NOMO-1 (cell line): ENCODE results near the gene RIC8A.
A peak's percentile ranks its signal among the peaks of the same experiment; 100 is the strongest.
"Not testable (repeated sequence)": the region's sequence is repeated elsewhere in the genome, so short reads cannot be mapped to it uniquely, and the experiment has no call there.

ENCODE experiments used
- DNase-seq, 2 experiments: peaks; one replicate each; lab custom pipeline; 2025; ENCODE audit not compliant: unreplicated experiment in 2 of 2; lab: John Stamatoyannopoulos, UW

RIC8A gene

DNA sequence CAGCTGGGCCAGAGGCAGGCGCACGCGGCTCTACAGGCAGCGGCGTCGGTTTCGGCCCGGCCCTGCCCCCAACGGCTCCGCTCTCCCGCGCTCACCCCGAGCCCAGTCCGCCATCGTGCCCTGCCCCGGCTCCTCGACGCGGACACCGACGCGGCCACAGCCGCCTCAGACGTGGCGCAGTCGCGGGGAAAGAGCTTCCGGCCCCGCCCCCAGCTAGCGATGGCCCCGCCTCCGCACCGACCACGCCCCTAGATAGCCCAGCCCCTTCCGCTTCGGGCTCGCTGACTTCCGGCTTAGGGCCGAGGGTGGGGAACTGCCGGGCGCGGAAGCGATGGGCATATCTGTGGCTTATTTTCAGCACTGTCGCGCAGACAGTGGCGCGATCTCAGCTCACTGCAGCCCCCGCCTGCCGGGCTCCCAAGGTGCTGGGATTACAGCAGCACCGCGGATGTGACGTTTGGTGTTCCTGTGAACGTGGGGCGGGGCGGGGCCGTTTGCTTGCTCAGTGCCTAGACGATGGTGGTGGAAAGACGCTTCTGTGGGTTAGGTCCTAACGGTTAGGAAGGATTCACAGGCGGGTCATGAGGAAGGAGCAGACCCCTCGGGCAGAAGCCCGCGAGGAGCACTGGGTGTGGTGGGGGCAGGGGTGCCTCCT lies at the start of gene RIC8A, which contains the start of gene BET1L:
RIC8A (plus strand) TSS at position 501 of the 655 bp plus-strand sequence. CDS start 1,147 bp downstream, outside the sequence.
BET1L (minus strand) TSS at position 192 of the 655 bp plus-strand sequence; CDS start at position 114, 78 bp downstream.
- DNase-seq = peak; percentile 97 to 98

GRCh38 chr11:180242-180641 lies 27.3 kb upstream of the RIC8A start:
- not testable (repeated sequence) for DNase-seq

GRCh38 chr11:189200-189783 lies 18.2 kb upstream of the RIC8A start:
- not testable (repeated sequence) for DNase-seq

- not testable (repeated sequence) for DNase-seq
Measured at GRCh38 chr11:189843-190311, 17.6 kb upstream of the RIC8A start.

- DNase-seq = not testable (repeated sequence)
Measured at GRCh38 chr11:190546-190945, 17.0 kb upstream of the RIC8A start.

- not testable (repeated sequence) for DNase-seq
Measured at GRCh38 chr11:191490-192478, 15.7 kb upstream of the RIC8A start.

GRCh38 chr11:192674-193128 lies 14.8 kb upstream of the RIC8A start, which contains the start of gene SCGB1C1:
SCGB1C1 (plus strand) TSS chr11:193078; CDS start chr11:193100, 22 bp downstream.
- not testable (repeated sequence) for DNase-seq

- DNase-seq = not testable (repeated sequence)
Measured at GRCh38 chr11:193481-193880, 14.0 kb upstream of the RIC8A start.

- DNase-seq = no peak
Measured at GRCh38 chr11:196786-197731, 10.4 kb upstream of the RIC8A start.

GRCh38 chr11:197741-198235 lies 9.7 kb upstream of the RIC8A start:
- DNase-seq = no peak

DNA sequence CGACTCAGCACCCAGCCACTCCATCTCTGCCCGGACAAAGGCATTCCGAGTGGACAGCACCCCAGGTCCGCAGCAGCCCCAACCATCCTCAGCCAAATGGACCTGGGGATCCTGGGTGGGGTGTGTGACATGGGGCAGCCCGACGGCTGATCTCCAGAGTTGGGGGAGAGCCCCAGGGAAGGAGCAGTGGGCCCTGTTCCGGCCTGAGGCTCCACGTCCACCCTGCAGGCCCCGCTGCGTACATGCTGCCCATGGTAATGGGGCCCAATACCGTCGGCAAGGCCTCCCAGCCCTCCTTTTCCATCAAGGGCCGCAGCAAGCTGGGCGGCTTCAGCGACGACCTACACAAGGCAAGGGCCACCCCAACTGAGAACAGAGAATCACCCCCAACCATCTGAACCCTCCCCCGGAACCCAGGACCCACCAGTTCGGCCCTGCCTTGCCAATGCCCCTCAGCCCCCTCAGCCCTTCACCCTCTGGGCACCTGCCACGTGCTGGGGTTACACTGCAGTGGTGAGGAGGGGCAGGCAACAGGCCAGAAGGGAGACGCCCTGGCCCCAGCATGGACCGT lies 9.2 kb upstream of the RIC8A start:
- no peak for DNase-seq

DNA sequence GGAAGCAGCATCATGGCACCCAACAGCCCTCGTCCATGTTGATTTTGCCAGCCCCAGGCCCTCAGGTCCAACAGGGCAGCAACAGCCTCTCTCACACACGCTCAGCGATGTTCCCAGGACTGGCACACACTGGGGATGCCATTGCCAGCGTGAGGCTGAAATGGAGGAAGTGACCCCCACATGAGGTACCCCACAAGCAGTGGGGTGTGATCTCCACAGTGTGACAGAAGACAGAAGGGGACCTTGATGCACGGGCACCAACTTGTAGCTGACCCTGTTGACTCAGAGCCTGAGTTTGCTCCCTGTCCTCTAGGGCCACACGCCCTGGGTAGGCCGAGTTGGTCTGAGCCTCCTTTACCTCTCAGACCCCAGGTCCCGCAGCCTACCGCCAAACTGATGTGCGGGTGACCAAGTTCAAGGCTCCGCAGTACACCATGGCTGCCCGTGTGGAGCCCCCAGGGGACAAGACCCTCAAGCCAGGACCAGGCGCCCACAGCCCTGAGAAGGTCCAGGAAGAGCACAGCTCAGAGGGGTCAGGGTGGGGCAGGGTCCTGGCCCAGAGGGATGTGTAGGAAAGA lies 8.4 kb upstream of the RIC8A start:
- no peak for DNase-seq

DNA sequence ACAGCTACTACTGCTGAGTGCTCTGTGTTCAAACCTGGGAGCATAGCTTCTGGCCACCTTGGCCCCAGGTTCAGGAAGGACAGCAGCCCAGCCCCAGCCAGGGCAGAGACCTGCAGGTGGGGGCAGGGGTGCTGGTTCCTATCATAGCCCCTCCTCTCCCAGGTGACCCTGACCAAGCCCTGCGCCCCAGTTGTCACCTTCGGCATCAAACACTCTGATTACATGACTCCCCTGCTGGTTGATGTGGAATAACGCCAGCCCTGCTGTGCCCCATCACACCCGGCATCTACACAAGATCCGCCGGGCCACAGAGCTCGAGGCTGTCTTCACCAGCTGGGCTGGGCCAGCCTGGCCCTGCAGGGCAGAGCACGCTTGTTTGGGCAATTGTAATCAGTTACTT lies 7.7 kb upstream of the RIC8A start:
- no peak for DNase-seq

DNA sequence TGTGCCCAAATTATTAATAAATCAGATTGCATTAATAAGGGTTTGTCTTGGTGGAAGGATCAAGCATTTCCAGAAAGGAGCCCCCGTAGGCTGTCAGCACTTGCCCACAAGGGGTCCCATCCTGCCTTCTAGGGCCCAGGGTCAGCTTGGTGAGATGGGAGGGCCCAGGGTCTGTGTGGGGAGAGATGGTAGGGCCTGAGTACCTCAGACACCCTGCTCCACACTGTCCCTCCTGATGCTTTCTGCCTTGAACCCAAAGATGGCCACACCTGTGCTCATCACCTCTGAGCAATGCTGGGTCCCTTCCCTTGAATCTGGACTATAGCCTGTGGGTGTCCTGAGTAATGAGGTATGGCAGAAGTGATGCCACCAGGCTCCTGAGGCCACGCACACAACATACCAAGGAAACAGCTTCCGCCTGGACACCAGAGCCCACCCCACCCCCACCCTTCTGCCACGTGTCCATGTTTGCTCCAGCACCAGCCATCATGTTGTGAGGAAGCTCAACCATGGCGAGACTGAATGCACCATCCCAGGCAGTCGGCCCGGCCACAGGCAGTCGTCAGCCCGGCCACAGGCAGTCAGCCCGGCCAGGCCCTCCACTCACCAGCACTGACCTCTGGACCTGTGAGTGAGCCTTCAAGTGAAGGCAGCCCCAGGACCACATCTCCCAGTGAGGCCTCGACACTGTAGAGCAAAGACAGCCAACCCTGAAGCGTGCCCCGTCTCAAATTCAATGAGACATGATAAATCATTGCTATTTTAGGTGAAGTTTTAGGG lies 7.1 kb upstream of the RIC8A start:
- no peak for DNase-seq

GRCh38 chr11:201966-202365 lies 5.5 kb upstream of the RIC8A start:
- no peak for DNase-seq

DNA sequence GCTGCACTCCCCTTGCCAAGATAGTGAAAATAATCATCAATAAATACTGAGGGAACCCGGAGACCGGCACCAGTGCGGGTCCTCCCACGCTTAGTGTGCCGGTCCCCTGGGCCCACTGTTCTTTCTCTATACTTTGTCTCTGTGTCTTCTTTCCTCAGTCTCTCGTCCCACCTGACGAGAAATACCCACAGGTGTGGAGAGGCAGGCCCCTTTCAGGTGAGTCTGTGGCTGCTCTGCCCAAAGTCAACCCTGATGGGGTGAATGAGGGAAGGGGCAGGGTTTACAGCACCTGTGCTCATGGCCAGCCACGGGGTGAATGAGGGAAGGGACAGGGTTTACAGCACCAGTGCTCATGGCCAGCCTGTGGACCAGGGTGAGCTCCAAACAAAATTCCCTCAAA lies 5.0 kb upstream of the RIC8A start:
- DNase-seq = no peak

DNA sequence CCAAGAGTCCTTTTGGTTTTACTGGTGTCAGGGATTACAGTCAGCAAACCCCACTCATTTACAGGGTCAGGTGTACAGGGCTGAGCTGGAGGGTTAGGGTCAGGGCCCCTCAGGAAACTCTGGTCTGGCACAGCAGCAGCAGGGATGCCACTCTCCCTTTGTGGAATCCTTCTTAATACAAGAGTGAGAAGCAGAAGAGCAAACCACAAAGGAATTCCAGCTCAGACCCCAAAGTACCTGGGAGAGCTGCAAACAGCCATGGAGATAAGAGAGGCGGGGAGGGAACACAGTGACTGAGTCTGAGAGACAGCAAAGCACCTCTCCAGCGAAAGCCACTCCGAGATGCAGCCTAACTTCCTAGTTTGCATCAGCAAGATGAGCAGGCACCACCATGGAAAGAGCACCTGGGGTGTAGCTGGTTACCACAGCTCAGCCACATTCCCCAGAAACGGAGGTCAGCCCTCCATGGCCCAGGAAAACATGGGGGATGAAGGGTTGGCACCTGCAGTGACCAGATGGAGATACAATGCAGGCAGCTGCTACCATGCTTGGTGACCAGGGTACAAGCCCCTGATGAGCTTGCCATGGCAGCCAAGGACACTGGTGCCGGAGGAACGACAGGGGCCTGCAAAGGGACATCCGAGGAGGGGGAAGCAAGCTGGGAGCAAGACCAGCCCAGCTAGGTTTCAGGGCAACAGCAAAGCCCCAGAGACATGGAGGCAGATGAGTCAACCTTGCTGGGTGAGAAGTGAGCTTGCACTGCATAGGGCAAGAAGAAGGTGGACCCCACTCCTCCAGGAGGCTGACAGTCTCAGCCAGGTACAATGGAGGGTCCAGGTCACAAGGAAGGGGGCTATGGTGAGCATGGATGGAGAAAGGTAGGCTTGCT lies 4.2 kb upstream of the RIC8A start:
- no peak for DNase-seq
